GM12878 (cell line): ENCODE results near the gene MAGI1. TPM values are rescaled to one million over a fixed set of nuclear protein-coding genes. Genes with fewer than 3 reads are reported as not detected.

ENCODE experiments used
- ATAC-seq: fragments of 200-7000 bp; cut with Tn5 transposase; 3 replicates; pipeline ENCODE4 v1.9.1; 2020; ENCODE audit warnings: mild to moderate bottlenecking, moderate library complexity
- Bru-seq: library from RNA; stranded (reverse); fragments of 400-500 nt; gene quantifications from one replicate; lab custom pipeline; 2021; lab: Mats Ljungman, UMichigan
- BruChase-seq, 2 experiments: library from RNA; stranded (reverse); fragments of 400-500 nt; gene quantifications; one replicate each; lab custom pipeline; 2021; lab: Mats Ljungman, UMichigan
- BruUV-seq: library from RNA; stranded (reverse); fragments of 400-500 nt; replicated peaks from 2 replicates; lab custom pipeline; 2021; lab: Mats Ljungman, UMichigan
- CTCF ChIA-PET: fragments of 300-600 bp; sonication (Branson Sonifier 250); formaldehyde crosslinking; extraction: SDS; loops from one replicate; lab custom pipeline; 2021; ENCODE audit warnings: inconsistent platforms; lab: Yijun Ruan, JAX
- POLR2A ChIA-PET: fragments of 350-600 bp; formaldehyde crosslinking; extraction: SDS; loops from one replicate; lab custom pipeline; 2021; ENCODE audit warnings: inconsistent platforms; lab: Charles Lee
- RAD21 ChIA-PET: fragments of 300-600 bp; sonication (Branson Sonifier 250); formaldehyde crosslinking; loops from one replicate; lab custom pipeline; 2023; ENCODE audit warnings: antibody characterized with exemption; ENCODE audit not compliant: unreplicated experiment; lab: Charles Lee
- SMC1A ChIA-PET: fragments of 300-600 bp; sonication (Branson Sonifier 250); formaldehyde crosslinking; loops from one replicate; lab custom pipeline; 2023; ENCODE audit not compliant: unreplicated experiment, uncharacterized antibody; lab: Charles Lee
- DNase-seq: peaks from one replicate; pipeline ENCODE4 v3.0.0-alpha.2; 2011; ENCODE audit warnings: low read depth, low spot score
- FAIRE-seq: peaks from 3 replicates; lab custom pipeline; 2011; peaks lifted over from hg19 to GRCh38; lab: Jason Lieb, UNC
- H2AFZ ChIP-seq: 2 replicates; pipeline ENCODE4 v1.6.0; 2011; ENCODE audit warnings: low read depth, low read length, control low read depth; ENCODE audit not compliant: control insufficient read depth
- H3K27ac ChIP-seq: 2 replicates; pipeline ENCODE4 v1.5.1; 2011; ENCODE audit warnings: control low read depth; ENCODE audit not compliant: control insufficient read depth, insufficient read depth
- H3K27me3 ChIP-seq, 2 experiments: replicated peaks in 1 of 2; 2 replicates each; pipeline versions ENCODE4 v1.6.0 to v1.6.1; 2011; ENCODE audit warnings: low read length in 1 of 2; ENCODE audit not compliant: control insufficient read depth in 2 of 2, insufficient read depth in 2 of 2
- H3K36me3 ChIP-seq, 2 experiments: 2 replicates each; pipeline ENCODE4 v1.5.1; 2011; ENCODE audit warnings: low read length in 1 of 2; ENCODE audit not compliant: control insufficient read depth in 2 of 2, insufficient read depth in 2 of 2
- H3K4me1 ChIP-seq: 2 replicates; pipeline ENCODE4 v1.6.1; 2011; ENCODE audit warnings: mild to moderate bottlenecking, low read length, moderate library complexity, mixed read lengths; ENCODE audit not compliant: control insufficient read depth, insufficient read depth
- H3K4me2 ChIP-seq: 2 replicates; pipeline ENCODE4 v1.6.0; 2011; ENCODE audit warnings: control low read depth; ENCODE audit not compliant: control insufficient read depth, insufficient read depth
- H3K4me3 ChIP-seq: fragments of 200-600 bp; sonication (generic); 2 replicates; pipeline ENCODE4 v1.5.1; 2016
- H3K79me2 ChIP-seq: 2 replicates; pipeline ENCODE4 v1.6.0; 2011; ENCODE audit warnings: low read length; ENCODE audit not compliant: control insufficient read depth, insufficient read depth
- H3K9ac ChIP-seq: 2 replicates; pipeline ENCODE4 v1.8.0; 2011; ENCODE audit warnings: low read length, control low read depth, mixed read lengths; ENCODE audit not compliant: control insufficient read depth, insufficient read depth
- H3K9me3 ChIP-seq: replicated peaks from 3 replicates; pipeline ENCODE4 v1.5.1; 2011; ENCODE audit warnings: mild to moderate bottlenecking, low read length; ENCODE audit not compliant: control insufficient read depth, insufficient read depth
- H4K20me1 ChIP-seq: 2 replicates; pipeline ENCODE4 v1.6.0; 2011; ENCODE audit not compliant: control insufficient read depth, insufficient read depth
- BRCA1 ChIP-seq: IDR thresholded peaks from 2 replicates; pipeline ENCODE4 v1.6.1; 2011; ENCODE audit warnings: low read depth, low read length, improper control_type of control experiment
- CBFB ChIP-seq: IDR thresholded peaks from 2 replicates; pipeline ENCODE4 v1.6.1; 2016; ENCODE audit warnings: antibody characterized with exemption, low read depth
- ESRRA ChIP-seq: IDR thresholded peaks from 2 replicates; pipeline ENCODE4 v1.6.1; 2012; ENCODE audit warnings: mild to moderate bottlenecking, low read length, improper control_type of control experiment
- HDAC2 ChIP-seq: fragments of 200-600 bp; sonication (generic); IDR thresholded peaks from 2 replicates; pipeline ENCODE4 v1.6.1; 2017
- HDGF ChIP-seq: fragments of 450-650 bp; IDR thresholded peaks from 2 replicates; pipeline ENCODE4 v1.6.1; 2016; ENCODE audit warnings: antibody characterized with exemption
- MAX ChIP-seq: IDR thresholded peaks from 2 replicates; pipeline ENCODE4 v1.6.1; 2012; ENCODE audit warnings: low read depth, low read length, improper control_type of control experiment
- MYB ChIP-seq: fragments of 150-350 bp; IDR thresholded peaks from 2 replicates; pipeline ENCODE4 v1.6.1; 2014; ENCODE audit warnings: mild to moderate bottlenecking, low read depth, low read length, borderline replicate concordance
- NR2F1 ChIP-seq: fragments of 450-650 bp; conservative IDR thresholded peaks from 2 replicates; pipeline ENCODE4 v1.6.1; 2017; ENCODE audit warnings: mild to moderate bottlenecking
- NRF1 ChIP-seq: conservative IDR thresholded peaks from 2 replicates; pipeline ENCODE4 v1.6.1; 2011; ENCODE audit warnings: mild to moderate bottlenecking, low read depth, low read length, improper control_type of control experiment
- PBX3 ChIP-seq: IDR thresholded peaks from 2 replicates; pipeline ENCODE4 v1.6.1; 2011; ENCODE audit warnings: mild to moderate bottlenecking, low read depth, low read length, moderate library complexity; ENCODE audit not compliant: insufficient replicate concordance
- PML ChIP-seq: IDR thresholded peaks from 2 replicates; pipeline ENCODE4 v1.6.1; 2012; ENCODE audit warnings: low read length, inconsistent platforms
- RAD51 ChIP-seq: fragments of 450-650 bp; IDR thresholded peaks from 2 replicates; pipeline ENCODE4 v1.6.1; 2016; ENCODE audit warnings: moderate library complexity, mild to moderate bottlenecking, inconsistent platforms
- SIN3A ChIP-seq: IDR thresholded peaks from 2 replicates; pipeline ENCODE4 v1.6.1; 2012; ENCODE audit warnings: low read depth, low read length, improper control_type of control experiment
- SIX5 ChIP-seq: IDR thresholded peaks from 2 replicates; pipeline ENCODE4 v1.6.1; 2011; ENCODE audit warnings: mild to moderate bottlenecking, low read depth, low read length, moderate library complexity; ENCODE audit not compliant: severe bottlenecking
- SMC3 ChIP-seq: IDR thresholded peaks from 2 replicates; pipeline ENCODE4 v1.6.1; 2011; ENCODE audit warnings: low read length, improper control_type of control experiment, borderline replicate concordance
- SREBF1 ChIP-seq: IDR thresholded peaks from 2 replicates; pipeline ENCODE4 v1.6.1; 2012; ENCODE audit warnings: mild to moderate bottlenecking, low read length
- WGBS: methylation state at CpG from one replicate; pipeline ENCODE4 v1.1.6; 2016; ENCODE audit warnings: low lambda C conversion rate; ENCODE audit not compliant: insufficient replicate concordance, insufficient coverage; ENCODE audit errors: missing lambda C conversion rate; 5-methylcytosine and 5-hydroxymethylcytosine counted together
- in situ Hi-C: fragments of 300-500 bp; cut with MboI; formaldehyde crosslinking; loops from 9 replicates; pipeline ENCODE4 v1.14.3; 2018; ENCODE audit warnings: mixed read lengths
- intact Hi-C: fragments of 100-400 bp; cut with micrococcal nuclease; formaldehyde crosslinking; loops from one replicate; pipeline ENCODE4 v1.14.2; 2022; ENCODE audit not compliant: unreplicated experiment
- long read RNA-seq, 2 experiments: library from polyadenylated mRNA; unstranded; transcript quantifications; one replicate each; pipeline ENCODE4 v2.0.0, GENCODE V29; 2019 to 2020
- polyA minus RNA-seq, 3 experiments: library from RNA; depleted of rRNA, polyadenylated mRNA; stranded (reverse); fragments of >200 nt; gene quantifications; 2 replicates each; pipeline ENCODE4 v1.2.3, GENCODE V29; 2011
- polyA plus RNA-seq, 11 experiments: library from polyadenylated mRNA; depleted of rRNA in 4 of 11; unstranded in 6 of 11; stranded (reverse) in 5 of 11; fragments of >200 nt; fragmentation: Nextera tagmentation in 4 of 11; fragmentation: Illumina TruSeq in 1 of 11; extraction: Ambion mirVana in 4 of 11; extraction: Trizol in 1 of 11; gene quantifications; 1 replicate in 1 of 11; 2 replicates in 10 of 11; pipeline versions ENCODE4 v1.2.1 to v1.2.3, GENCODE V29; 2011 to 2016; ENCODE audit warnings: inconsistent platforms in 2 of 11, missing spikeins in 2 of 11, low read depth in 1 of 11
- total RNA-seq, 4 experiments: library from RNA; depleted of rRNA in 3 of 4; stranded (reverse); fragments of >200 nt in 3 of 4; fragmentation: Illumina TruSeq in 1 of 4; extraction: Trizol in 1 of 4; gene quantifications; 2 replicates each; pipeline versions ENCODE4 v1.2.1 to v1.2.3, GENCODE V29; 2013 to 2021
- TF ChIP-seq, protein P1 (sequence below): IDR thresholded peaks from 2 replicates; pipeline ENCODE4 v1.6.1; 2012; ENCODE audit warnings: low read depth, low read length, improper control_type of control experiment
- TF ChIP-seq, protein P2 (sequence below): fragments of 450-650 bp; IDR thresholded peaks from 2 replicates; pipeline ENCODE4 v1.6.1; 2016; ENCODE audit warnings: mild to moderate bottlenecking

Gene MAGI1
- 46.7 and 50.7 TPM in 2 replicates for total RNA-seq (2013; cell fraction: nucleolus; rRNA removed)
- total RNA-seq (2014; rRNA removed) (0.51 and 0.54 TPM in 2 replicates), total RNA-seq (2014; rRNA removed; fragmentation: Illumina TruSeq; extraction: Trizol) (0.18 TPM in 2 replicates), total RNA-seq (2021) (0.40 and 0.49 TPM in 2 replicates), polyA plus RNA-seq (2011; rRNA removed) (2.6 and 3.3 TPM in 2 replicates), polyA plus RNA-seq (2014; fragmentation: Illumina TruSeq; extraction: Trizol) (0.19 and 0.22 TPM in 2 replicates), polyA plus RNA-seq (2014; fragmentation: Nextera tagmentation; extraction: Ambion mirVana) (under 1 TPM; 0.02 to 0.06 TPM), polyA plus RNA-seq (2014; rRNA removed) (0.16 and 0.44 TPM in 2 replicates), polyA plus RNA-seq (2016; fragmentation: Nextera tagmentation; extraction: Ambion mirVana) (under 1 TPM in 1 of 2 experiments, not detected in 1; 0.29 TPM), polyA minus RNA-seq (2011; rRNA and poly(A)+ RNA removed) (4.6 and 10.3 TPM in 2 replicates), Bru-seq, nascent RNA (percentile 23 among the genes with signal in this experiment), BruChase-seq, experiment 1, labeled RNA remaining after a 6-hour chase (percentile 24 among the genes with signal in this experiment), BruChase-seq, experiment 2, labeled RNA remaining after a 2-hour chase (percentile 23 among the genes with signal in this experiment)
- 0.30 TPM for polyA plus RNA-seq (2011; ENCODE audit: low read depth)
- 1.4 and 1.6 TPM in 2 replicates for polyA plus RNA-seq (2011; cell fraction: cytosol; rRNA removed)
- polyA plus RNA-seq (2011; cell fraction: nucleus; rRNA removed), result 3.5 and 3.9 TPM in 2 replicates
- polyA plus RNA-seq (2012), result 0.21 and 0.47 TPM in 2 replicates
- 2.3 TPM in 2 replicates for polyA minus RNA-seq (2011; cell fraction: cytosol; rRNA and poly(A)+ RNA removed)
- polyA minus RNA-seq (2011; cell fraction: nucleus; rRNA and poly(A)+ RNA removed), result 3.9 and 7.5 TPM in 2 replicates
- long read RNA-seq, experiment 1, partial matches to known transcripts, result 0 of 1 reads
- long read RNA-seq, experiment 1, other reads (novel, unspliced or antisense), result 1 of 1 reads
- long read RNA-seq, experiment 2, partial matches to known transcripts, result 0 of 5 reads
- long read RNA-seq, experiment 2, other reads (novel, unspliced or antisense), result 5 of 5 reads

DNA sequence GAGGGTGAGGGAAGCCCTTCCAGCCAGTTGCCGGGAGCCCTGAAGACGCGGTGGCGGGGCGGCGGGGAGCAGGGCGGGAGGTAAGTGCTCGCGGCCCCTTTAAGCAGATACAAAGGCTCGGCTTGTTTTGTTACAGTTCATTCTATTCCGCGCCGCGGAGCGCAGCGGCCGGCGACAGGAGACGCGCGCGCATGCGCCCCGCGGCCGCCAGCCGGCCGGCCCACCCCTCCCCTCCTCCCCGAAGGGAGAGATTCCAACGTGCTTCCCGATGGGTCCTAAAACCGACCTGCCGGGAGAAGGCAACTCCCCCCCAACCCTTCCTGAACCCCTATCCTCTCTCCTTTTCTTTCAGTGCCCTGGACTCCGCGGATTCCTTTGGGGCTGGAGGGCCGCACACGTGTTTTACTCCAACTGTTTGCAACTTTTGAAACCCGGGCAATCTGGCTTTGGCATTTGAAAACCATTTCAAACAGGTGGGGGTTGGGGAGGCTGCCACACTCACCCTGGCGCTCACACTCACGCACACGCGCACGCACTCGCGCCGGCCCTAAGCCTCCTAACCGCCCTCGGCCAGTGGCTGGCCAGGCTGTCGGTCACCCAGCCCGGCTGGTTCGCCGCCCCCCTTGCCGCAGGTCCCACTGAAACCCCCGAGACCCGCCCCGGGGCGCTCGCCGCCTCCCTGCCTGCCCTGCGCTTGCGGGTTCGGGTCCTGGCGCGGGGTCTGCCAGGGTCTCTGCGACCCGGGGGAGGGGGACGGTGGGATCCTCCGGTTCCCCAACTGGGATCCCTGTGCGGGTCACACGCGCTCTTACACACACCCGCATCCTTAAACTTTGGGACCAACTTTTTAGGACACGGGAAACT lies at the start of gene MAGI1:
TSS of gene MAGI1 (minus strand) at position 193 of the 864 bp plus-strand sequence. CDS start 610 bp downstream, outside the sequence.
- Histone ChIP-seq H2AFZ (peak within 1 kb of the TSS; percentile 43), H3K36me3 (no peaks in the 10 kb centered on the region), H3K27ac (no peak within 1 kb of the TSS), H3K9ac (no peak within 1 kb of the TSS; the same call in 1 of the 2 replicates), H3K4me1 (no peaks in the 10 kb centered on the region), H3K9me3 (no peaks in the 10 kb centered on the region; the same call in 2 of the 3 replicates), H4K20me1 (no peaks in the 10 kb centered on the region), H3K4me3 (peak within 1 kb of the TSS; percentile 72), H3K79me2 (no peaks in the 10 kb centered on the region), H3K4me2 (peak within 1 kb of the TSS; percentile 77), H3K27me3 (peaks cover 2 to 5% of the 10 kb centered on the region in 2 experiments; a peak in 3 of 4 replicates)
- intact Hi-C loops (no loop called here), in situ Hi-C loops (no loop called here)
- RAD21 ChIA-PET, result no interaction called here
- BruUV-seq, result no TSS peak
- SMC1A ChIA-PET, result no interaction called here
- ATAC-seq (peak; percentile 89), FAIRE-seq (no peak), DNase-seq (no peak)
- WGBS, result 13% methylated on average over 64 of the region's 73 CpGs
- CTCF ChIA-PET, result no interaction called here
- POLR2A ChIA-PET, result no interaction called here
- TF ChIP-seq, protein P1, sequence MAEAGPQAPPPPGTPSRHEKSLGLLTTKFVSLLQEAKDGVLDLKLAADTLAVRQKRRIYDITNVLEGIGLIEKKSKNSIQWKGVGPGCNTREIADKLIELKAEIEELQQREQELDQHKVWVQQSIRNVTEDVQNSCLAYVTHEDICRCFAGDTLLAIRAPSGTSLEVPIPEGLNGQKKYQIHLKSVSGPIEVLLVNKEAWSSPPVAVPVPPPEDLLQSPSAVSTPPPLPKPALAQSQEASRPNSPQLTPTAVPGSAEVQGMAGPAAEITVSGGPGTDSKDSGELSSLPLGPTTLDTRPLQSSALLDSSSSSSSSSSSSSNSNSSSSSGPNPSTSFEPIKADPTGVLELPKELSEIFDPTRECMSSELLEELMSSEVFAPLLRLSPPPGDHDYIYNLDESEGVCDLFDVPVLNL, result no peak
- no peak for TF ChIP-seq HDGF
- no peak for TF ChIP-seq ESRRA
- no peak for TF ChIP-seq MAX
- TF ChIP-seq, protein P2, sequence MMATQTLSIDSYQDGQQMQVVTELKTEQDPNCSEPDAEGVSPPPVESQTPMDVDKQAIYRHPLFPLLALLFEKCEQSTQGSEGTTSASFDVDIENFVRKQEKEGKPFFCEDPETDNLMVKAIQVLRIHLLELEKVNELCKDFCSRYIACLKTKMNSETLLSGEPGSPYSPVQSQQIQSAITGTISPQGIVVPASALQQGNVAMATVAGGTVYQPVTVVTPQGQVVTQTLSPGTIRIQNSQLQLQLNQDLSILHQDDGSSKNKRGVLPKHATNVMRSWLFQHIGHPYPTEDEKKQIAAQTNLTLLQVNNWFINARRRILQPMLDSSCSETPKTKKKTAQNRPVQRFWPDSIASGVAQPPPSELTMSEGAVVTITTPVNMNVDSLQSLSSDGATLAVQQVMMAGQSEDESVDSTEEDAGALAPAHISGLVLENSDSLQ, result peak; percentile 73
- peak; percentile 13 for TF ChIP-seq PBX3
- no peak for TF ChIP-seq NR2F1
- TF ChIP-seq MYB, result no peak
- no peak for TF ChIP-seq SREBF1
- TF ChIP-seq RAD51, result no peak
- TF ChIP-seq SIN3A, result no peak
- TF ChIP-seq BRCA1, result no peak
- peak; percentile 50 for TF ChIP-seq NRF1
- no peak for TF ChIP-seq SIX5
- TF ChIP-seq SMC3, result no peak
- no peak for TF ChIP-seq CBFB
- TF ChIP-seq HDAC2, result no peak
- no peak for TF ChIP-seq PML
